Endodermal cell (in vitro differentiated cells): ENCODE measurements around the gene TNS3. TPM values are rescaled to one million over a fixed set of nuclear protein-coding genes. Genes with fewer than 3 reads are reported as not detected.

Source experiments
- DNase-seq: peaks from one replicate; pipeline ENCODE4 v3.0.0-alpha.2; 2017
- H3K27ac ChIP-seq: 2 replicates; pipeline ENCODE4 v1.5.1; 2013; ENCODE audit warnings: mild to moderate bottlenecking, low read depth, low read length, moderate library complexity
- H3K27me3 ChIP-seq: 2 replicates; pipeline ENCODE4 v1.6.1; 2013; ENCODE audit warnings: mild to moderate bottlenecking, low read length, moderate library complexity; ENCODE audit not compliant: insufficient read depth, control insufficient read depth, poor library complexity, severe bottlenecking
- H3K36me3 ChIP-seq: 2 replicates; pipeline ENCODE4 v1.7.0; 2013; ENCODE audit warnings: mild to moderate bottlenecking, low read length, moderate library complexity; ENCODE audit not compliant: control insufficient read depth, insufficient read depth
- H3K4me1 ChIP-seq: one replicate; pipeline ENCODE4 v1.7.0; 2013; ENCODE audit warnings: low read length; ENCODE audit not compliant: control insufficient read depth, insufficient read depth
- H3K4me3 ChIP-seq: 2 replicates; pipeline ENCODE4 v1.5.1; 2013; ENCODE audit warnings: mild to moderate bottlenecking, low read length, moderate library complexity
- H3K9ac ChIP-seq: 2 replicates; pipeline ENCODE4 v1.6.1; 2013; ENCODE audit warnings: mild to moderate bottlenecking, low read length, moderate library complexity; ENCODE audit not compliant: poor library complexity, severe bottlenecking; ENCODE audit errors: extremely low read depth
- H3K9me3 ChIP-seq: 2 replicates; pipeline ENCODE4 v1.6.1; 2013; ENCODE audit warnings: mild to moderate bottlenecking, low read length, moderate library complexity; ENCODE audit not compliant: control insufficient read depth
- H3K27ac Mint-ChIP-seq: 2 replicates; pipeline ENCODE4 v1.8.0; 2020; ENCODE audit warnings: mixed read lengths
- H3K27me3 Mint-ChIP-seq: 2 replicates; pipeline ENCODE4 v1.8.0; 2021; ENCODE audit warnings: mild to moderate bottlenecking, mixed read lengths; ENCODE audit not compliant: insufficient read depth
- H3K36me3 Mint-ChIP-seq: 2 replicates; pipeline ENCODE4 v1.8.0; 2020; ENCODE audit warnings: low read depth, mixed read lengths
- H3K4me1 Mint-ChIP-seq: 2 replicates; pipeline ENCODE4 v1.8.0; 2020; ENCODE audit warnings: mixed read lengths
- H3K4me3 Mint-ChIP-seq: 2 replicates; pipeline ENCODE4 v1.8.0; 2020; ENCODE audit warnings: mild to moderate bottlenecking, moderate library complexity, mixed read lengths
- H3K9me3 Mint-ChIP-seq: 2 replicates; pipeline ENCODE4 v1.8.0; 2020; ENCODE audit warnings: mild to moderate bottlenecking, mixed read lengths
- CTCF ChIP-seq: fragments of 200-600 bp; sonication (generic); conservative IDR thresholded peaks from 2 replicates; pipeline ENCODE4 v1.5.0; 2021; ENCODE audit warnings: antibody characterized with exemption, mild to moderate bottlenecking
- WGBS, 2 experiments: methylation state at CpG; one replicate each; pipeline versions ENCODE4 v1.1.5 to v1.1.7; 2013; ENCODE audit warnings: missing lambda C conversion rate in 2 of 2, mixed read lengths in 1 of 2; ENCODE audit not compliant: insufficient coverage in 1 of 2, insufficient read length in 1 of 2; 5-methylcytosine and 5-hydroxymethylcytosine counted together
- total RNA-seq, 2 donors: library from RNA; stranded (reverse); fragmentation: NEBNext Ultra II Directional in 1 of 2; extraction: Animal tissue kit (Norgen Biotek cat#: 25700) in 1 of 2; gene quantifications; 2 replicates in 1 of 2; 3 replicates in 1 of 2; pipeline ENCODE4 v1.2.1, GENCODE V29; 2021

The TNS3 gene
- total RNA-seq, 2 donors from 2014 or later: 33.8 to 38.5 TPM

- Histone ChIP-seq H3K9ac (no peak overlapping the region), H3K27ac (no peak overlapping the region), H3K4me1 (peaks cover 5% of the 10 kb centered on the region), H3K9me3 (no peaks in the 10 kb centered on the region), H3K4me3 (no peak overlapping the region), H3K36me3 (no peaks in the 10 kb centered on the region), H3K27me3 (no peaks in the 10 kb centered on the region)
- Mint-ChIP-seq H3K4me3 (no peak overlapping the region), H3K9me3 (peaks cover 7% of the 10 kb centered on the region), H3K27me3 (peaks cover 3% of the 10 kb centered on the region), H3K27ac (no peak overlapping the region), H3K4me1 (peaks cover 41% of the 10 kb centered on the region), H3K36me3 (peaks cover 6% of the 10 kb centered on the region)
- WGBS, 2 experiments: 87 to 98% methylated on average over 5 to 6 of the region's 6 CpGs
- DNase-seq: no peak
- no peak for TF ChIP-seq CTCF
These were observed 32.5 kb downstream of the TNS3 start for GRCh38 chr7:47549397-47549796.

- Mint-ChIP-seq H3K27me3 (peaks cover 3% of the 10 kb centered on the region), H3K9me3 (peaks cover 7% of the 10 kb centered on the region), H3K27ac (no peak overlapping the region), H3K36me3 (peaks cover 5% of the 10 kb centered on the region), H3K4me3 (no peak overlapping the region), H3K4me1 (peaks cover 50% of the 10 kb centered on the region)
- no peak for TF ChIP-seq CTCF
- H3K4me3 ChIP-seq: no peak overlapping the region
- 92 to 97% methylated on average over 6 to 8 of the region's 8 CpGs for WGBS, 2 experiments
- no peaks in the 10 kb centered on the region for H3K9me3 ChIP-seq
- no peak overlapping the region for H3K27ac ChIP-seq
- DNase-seq: no peak
- H3K9ac ChIP-seq: no peak overlapping the region
- H3K4me1 ChIP-seq: peaks cover 5% of the 10 kb centered on the region
- no peaks in the 10 kb centered on the region for H3K36me3 ChIP-seq
- H3K27me3 ChIP-seq: no peaks in the 10 kb centered on the region
These were observed 33.4 kb downstream of the TNS3 start for GRCh38 chr7:47548546-47548945.

- Histone ChIP-seq H3K4me3 (no peak overlapping the region), H3K4me1 (peaks cover 3% of the 10 kb centered on the region), H3K27ac (no peak overlapping the region), H3K9me3 (no peaks in the 10 kb centered on the region), H3K27me3 (no peaks in the 10 kb centered on the region), H3K36me3 (no peaks in the 10 kb centered on the region), H3K9ac (no peak overlapping the region)
- H3K27me3 Mint-ChIP-seq: peaks cover 3% of the 10 kb centered on the region
- peaks cover 45% of the 10 kb centered on the region for H3K4me1 Mint-ChIP-seq
- H3K9me3 Mint-ChIP-seq: no peaks in the 10 kb centered on the region
- H3K36me3 Mint-ChIP-seq: peaks cover 3% of the 10 kb centered on the region
- no peak overlapping the region for H3K4me3 Mint-ChIP-seq
- no peak for TF ChIP-seq CTCF
- no peak for DNase-seq
- H3K27ac Mint-ChIP-seq: no peak overlapping the region
- WGBS, 2 experiments: 92 to 93% methylated on average over 15 to 19 of the region's 19 CpGs
These were observed 35.0 kb downstream of the TNS3 start for GRCh38 chr7:47546733-47547494.
